Measurements from ENCODE around the gene OR8J3. TPM values are rescaled to one million over a fixed set of nuclear protein-coding genes. Genes with fewer than 3 reads are reported as not detected.

The OR8J3 gene
- total RNA-seq, result not detected
- polyA plus RNA-seq, result not detected
- long read RNA-seq, donor 1, result 0 reads
- long read RNA-seq, donor 2, result 0 reads
- long read RNA-seq, donor 3, result 0 reads

- DNase-seq (no peak), ATAC-seq (no peak)
- H3K4me1 ChIP-seq, result no peaks in the 10 kb centered on the region
- no peaks in the 10 kb centered on the region for H3K36me3 ChIP-seq
- no peak for TF ChIP-seq CTCF (IDR thresholded peaks at IDR 0.05)
- H3K9me3 ChIP-seq, result peaks cover 0 to 13% (median 0%) of the 10 kb centered on the region in 11 donors
- no peak within 1 kb of the TSS for H3K4me3 ChIP-seq
- H3K27me3 ChIP-seq, result no peaks in the 10 kb centered on the region
- H3K27ac ChIP-seq, result no peak within 1 kb of the TSS
- intact Hi-C loops (cut with DNase I), result no loop called here
These were observed at the start of gene OR8J3 for GRCh38 chr11:56140151-56140661. TSS of gene OR8J3 (minus strand) at chr11:56140201. CDS start at chr11:56137718, 2,483 bp downstream.

GRCh38 chr11:56188602-56189001, 48.6 kb upstream of the OR8J3 start:
- 83 to 85% methylated on average over 3 of the region's 3 CpGs for WGBS, 2 donors
- DNase-seq (no peak), ATAC-seq (no peak)
- H3K9me3 ChIP-seq, result peaks cover 0 to 30% (median 10%) of the 10 kb centered on the region in 11 donors
- H3K36me3 ChIP-seq, result no peaks in the 10 kb centered on the region
- no peak overlapping the region for H3K27ac ChIP-seq
- no peaks in the 10 kb centered on the region for H3K27me3 ChIP-seq
- H3K4me1 ChIP-seq, result no peaks in the 10 kb centered on the region
- intact Hi-C loops (cut with DNase I), result no loop called here
- H3K4me3 ChIP-seq, result no peak overlapping the region
- no peak for TF ChIP-seq CTCF (IDR thresholded peaks at IDR 0.05)

GRCh38 chr11:56183459-56183858, 43.5 kb upstream of the OR8J3 start:
- intact Hi-C loops (cut with DNase I), result no loop called here
- H3K9me3 ChIP-seq, result peaks cover 0 to 30% (median 8%) of the 10 kb centered on the region in 11 donors
- no peak for ATAC-seq

GRCh38 chr11:56176318-56176717, 36.3 kb upstream of the OR8J3 start, which contains the start of gene OR5J2:
TSS of gene OR5J2 (plus strand) at chr11:56176618. CDS start at chr11:56176618, 0 bp downstream.
- no peaks in the 10 kb centered on the region for H3K27me3 ChIP-seq
- H3K9me3 ChIP-seq, result peaks cover 0 to 37% (median 8%) of the 10 kb centered on the region in 11 donors
- no peak within 1 kb of the TSS for H3K27ac ChIP-seq
- DNase-seq (no peak), ATAC-seq (no peak)
- no peaks in the 10 kb centered on the region for H3K36me3 ChIP-seq
- no peak within 1 kb of the TSS for H3K4me3 ChIP-seq
- H3K4me1 ChIP-seq, result no peaks in the 10 kb centered on the region
- intact Hi-C loops (cut with DNase I), result no loop called here
- TF ChIP-seq CTCF (IDR thresholded peaks at IDR 0.05), result no peak
- 58 to 73% methylated on average over 1 of the region's 1 CpG for WGBS, 2 donors

More at GRCh38 chr11:56183459-56183858, 43.5 kb upstream of the OR8J3 start:
- Histone ChIP-seq H3K4me1 (no peaks in the 10 kb centered on the region), H3K36me3 (no peaks in the 10 kb centered on the region), H3K27me3 (no peaks in the 10 kb centered on the region), H3K4me3 (no peak overlapping the region), H3K27ac (no peak overlapping the region)
- DNase-seq, result no peak
- no peak for TF ChIP-seq CTCF (IDR thresholded peaks at IDR 0.05)

All from heart right ventricle (tissue), 16 donors.